Stimulated activated CD4-positive, alpha-beta T cell treated with anti-CD3 and anti-CD28 coated beads, Interleukin-12 subunit alpha, Interleukin-12 subunit beta, amount 100 ng/mL, for 24 hours (primary cell): Measurements from ENCODE around the gene PLEKHA1.

Source experiments
- DNase-seq, 2 experiments: peaks; one replicate each; pipeline ENCODE4 v3.0.0-alpha.2; 2020; ENCODE audit warnings: low read depth in 2 of 2

PLEKHA1 gene

DNA sequence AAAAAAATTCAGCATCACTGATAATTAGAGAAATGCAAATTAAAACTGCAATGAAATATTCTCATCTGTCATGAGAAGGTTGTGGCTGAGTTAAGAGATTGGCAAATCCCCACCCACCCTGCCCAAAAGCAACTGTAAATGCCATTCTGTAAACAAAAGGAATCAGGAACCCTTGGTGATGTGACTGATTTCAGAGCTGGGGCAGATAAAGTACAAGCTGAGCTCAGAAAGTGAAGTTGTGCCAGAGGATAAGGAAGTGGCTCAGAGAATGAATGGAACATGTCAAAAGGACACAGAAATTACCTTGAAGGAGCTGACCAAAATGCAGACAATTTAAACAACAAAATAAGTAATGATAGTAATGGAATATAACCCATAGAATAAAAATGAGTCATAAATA lies 47.2 kb downstream of the PLEKHA1 start:
- no peak for DNase-seq

DNA sequence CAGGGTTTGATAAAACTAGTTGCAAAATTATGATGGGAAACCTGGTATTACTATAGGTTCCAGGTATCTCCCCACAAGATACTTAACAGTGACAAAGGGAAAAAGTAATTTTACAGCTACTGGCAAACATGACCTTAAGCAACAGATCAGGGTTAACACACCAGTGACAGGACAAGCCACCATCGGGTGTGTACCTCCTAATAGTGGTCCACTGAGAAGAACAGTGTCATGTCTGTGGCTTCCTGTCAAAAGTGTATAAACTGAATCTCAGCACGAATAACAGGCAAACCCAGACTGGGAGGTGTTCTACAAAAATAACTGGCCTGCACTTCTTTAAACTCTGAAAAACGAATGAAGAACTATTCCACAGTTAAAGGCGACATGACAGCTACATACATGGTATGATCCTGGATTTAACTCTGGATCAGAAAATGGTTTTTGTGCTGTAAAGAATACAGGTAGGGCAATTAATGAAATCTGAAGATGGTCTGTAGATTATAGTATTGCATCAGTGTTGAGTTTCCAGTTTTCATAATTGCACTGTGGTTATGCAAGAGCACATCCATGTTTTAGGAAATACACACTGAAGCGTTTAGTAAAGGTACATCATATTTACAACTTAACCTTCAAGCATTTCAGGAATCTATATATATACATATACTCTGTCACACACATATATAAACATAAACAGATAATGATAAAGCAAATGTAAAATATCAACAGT lies 47.9 kb downstream of the PLEKHA1 start:
- DNase-seq = no peak

DNA sequence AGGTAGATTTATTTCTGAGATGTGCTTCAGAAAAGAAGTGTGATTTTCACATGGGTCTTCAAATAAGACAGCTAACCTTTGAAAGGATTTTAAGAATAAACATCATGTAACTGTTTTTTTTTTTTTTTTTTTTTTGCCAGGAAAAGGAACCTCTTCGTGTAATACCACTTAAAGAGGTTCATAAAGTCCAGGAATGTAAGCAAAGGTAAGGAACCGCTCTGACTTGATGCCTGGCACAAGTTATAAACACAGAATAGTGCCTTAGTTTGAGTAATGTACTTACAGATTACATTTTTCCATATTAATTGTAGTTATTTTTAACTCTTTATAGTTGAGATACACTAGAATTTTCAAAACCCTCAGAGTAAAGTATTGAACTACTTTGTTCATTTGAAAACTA lies 49.6 kb downstream of the PLEKHA1 start:
- no peak for DNase-seq

DNA sequence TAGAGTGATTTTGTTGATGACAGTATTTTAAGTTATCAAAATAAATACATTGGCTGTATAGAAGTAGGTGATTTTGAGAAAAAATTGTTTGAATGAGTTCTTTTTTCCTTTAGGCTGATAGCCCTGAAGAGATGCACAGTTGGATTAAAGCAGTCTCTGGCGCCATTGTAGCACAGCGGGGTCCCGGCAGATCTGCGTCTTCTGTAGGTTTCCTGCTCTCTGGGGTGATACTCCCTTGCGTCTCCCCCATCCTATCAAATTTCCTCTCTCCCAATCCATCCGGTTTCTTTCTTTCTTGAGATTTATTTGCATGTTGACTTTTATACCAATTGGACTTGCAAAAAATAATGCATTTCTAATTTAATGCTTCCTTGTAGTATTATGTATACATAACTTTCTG lies 52.3 kb downstream of the PLEKHA1 start:
- DNase-seq = no peak

DNA sequence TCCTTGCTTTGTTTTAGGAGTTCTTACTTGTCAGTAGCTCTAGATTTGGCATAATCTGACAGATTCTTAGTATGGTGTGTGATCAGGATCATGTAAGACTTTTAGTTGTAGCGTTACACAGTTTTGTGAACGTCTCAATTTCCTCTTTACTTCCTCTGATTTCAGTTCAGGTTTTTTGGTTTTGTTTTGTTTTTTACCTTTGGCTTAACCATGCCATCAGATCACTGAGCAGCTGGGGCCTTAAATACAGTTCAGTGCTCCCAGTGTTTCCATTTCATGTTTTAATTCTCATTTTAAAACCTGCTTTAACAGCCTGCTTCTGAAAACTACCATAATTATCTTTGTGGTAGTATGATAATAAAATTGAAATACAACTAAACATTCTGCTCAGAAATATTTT lies 52.8 kb downstream of the PLEKHA1 start:
- DNase-seq = no peak

DNA sequence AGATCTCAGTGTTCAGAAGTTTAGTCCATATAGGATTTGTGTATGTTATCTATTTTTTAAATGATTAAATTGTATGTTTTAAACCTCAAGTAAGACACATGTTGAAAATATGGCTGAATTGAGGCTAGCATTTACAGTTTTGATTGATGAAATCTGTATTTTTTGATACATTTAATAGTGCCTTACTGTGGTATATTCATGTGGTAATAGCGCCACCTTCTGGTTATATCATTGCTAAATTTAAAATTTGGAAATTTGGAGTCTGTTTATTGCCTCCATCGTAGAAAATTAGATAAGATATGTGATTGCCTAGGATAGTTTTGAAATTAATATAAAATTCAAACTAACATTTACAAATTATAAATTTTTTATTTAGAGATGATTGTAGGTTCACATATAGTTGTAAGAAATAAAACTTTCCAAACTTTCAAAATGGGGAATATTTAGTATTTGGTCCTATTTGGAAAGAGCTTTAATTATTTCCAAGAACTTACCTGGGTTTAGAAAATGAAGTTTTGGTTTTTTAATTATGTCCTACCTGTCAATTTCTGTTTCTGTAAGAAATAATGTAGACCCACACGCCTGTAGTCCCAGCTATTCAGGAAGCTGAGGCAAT lies 60.8 kb downstream of the PLEKHA1 start:
- no peak for DNase-seq

DNA sequence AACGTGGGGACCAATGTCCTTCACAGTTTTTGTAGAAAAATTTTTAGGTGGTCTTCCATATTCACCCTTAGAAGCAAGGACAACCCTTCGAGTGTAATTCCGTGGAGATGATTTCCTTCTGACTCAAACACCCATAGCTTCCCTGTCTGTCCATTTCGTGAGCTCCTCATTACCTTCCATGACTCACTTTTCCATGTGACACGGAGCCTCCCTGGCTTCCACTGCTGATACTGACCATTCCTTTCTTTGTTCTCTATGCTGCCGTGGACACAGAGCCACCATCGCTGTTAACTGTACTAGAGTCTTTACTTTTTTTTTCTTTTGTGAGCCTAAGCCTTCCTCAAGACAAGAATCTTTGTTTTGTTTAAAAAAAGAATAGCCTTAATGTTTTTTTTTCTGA lies 67.5 kb downstream of the PLEKHA1 start:
- no peak for DNase-seq

DNA sequence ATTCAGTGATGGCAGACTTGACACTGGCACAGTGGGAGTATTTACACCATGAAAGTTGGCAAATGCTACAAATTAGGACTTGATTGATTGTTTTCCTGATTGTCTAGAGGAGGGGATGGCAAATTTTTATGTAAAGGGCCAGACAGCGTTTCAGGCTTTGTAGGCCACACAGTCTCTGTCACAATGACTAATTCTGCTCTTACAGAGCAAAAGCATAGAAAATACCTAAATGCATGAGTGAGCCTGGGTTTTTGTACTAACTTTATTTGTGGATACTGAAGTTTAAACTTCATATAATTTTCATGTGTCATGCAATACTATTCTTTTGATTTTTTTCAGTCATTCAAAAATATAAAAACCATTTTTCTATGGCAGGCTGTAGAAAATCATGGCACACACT lies 71.0 kb downstream of the PLEKHA1 start:
- no peak for DNase-seq

DNA sequence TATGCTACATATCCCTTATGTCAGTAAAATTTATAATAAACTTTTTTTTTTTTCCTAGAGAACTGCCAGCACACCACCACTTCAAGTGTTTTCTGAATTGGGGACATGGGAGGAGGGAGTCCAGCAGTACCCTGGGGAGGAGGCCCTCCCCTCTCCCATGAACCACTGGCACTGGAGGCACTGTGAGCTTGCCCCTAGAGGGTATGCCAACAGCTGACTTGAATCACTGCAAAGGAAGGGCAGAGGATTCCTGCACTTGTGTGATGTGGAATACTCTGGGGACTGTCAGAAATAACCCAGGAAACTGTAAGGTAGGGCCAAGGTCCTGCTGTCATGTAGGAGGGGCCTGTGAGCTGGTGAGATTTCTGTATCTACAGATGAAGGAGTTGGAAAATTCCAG lies 71.4 kb downstream of the PLEKHA1 start:
- DNase-seq = no peak

DNA sequence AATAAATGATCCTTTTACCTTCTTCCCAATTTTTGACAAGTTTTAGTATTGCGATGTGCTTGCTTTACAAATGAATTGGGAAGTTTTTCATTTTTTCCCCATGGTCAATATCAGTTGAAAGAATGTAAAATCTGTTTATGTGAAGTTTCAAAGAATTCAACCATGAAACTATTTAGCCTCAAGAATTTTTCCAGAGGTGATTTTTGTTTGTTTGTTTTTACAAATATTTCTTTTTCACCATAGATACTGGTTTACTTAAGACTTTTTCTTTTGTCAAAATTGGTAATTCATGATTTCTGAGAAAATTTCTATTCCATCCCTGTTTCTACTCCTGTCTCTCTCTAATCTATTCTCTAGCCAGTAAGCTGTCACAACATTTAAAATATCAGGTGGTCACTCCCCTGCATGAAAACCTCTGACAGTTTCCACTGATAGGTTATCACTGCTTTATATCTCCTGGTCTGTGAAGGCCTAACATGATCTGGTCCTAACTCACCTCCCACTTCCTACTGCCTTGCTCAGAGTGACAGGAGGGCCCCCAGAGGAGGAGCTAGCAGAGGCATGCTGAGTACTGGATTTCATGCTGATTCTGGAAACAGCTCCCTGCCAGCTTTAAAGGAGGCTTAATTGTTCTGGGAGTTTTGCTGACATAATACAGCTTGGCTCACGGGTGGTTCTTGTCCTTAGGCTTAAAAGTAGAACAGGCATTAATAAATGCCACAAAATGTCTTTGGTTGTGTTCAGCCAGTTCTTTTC lies 72.3 kb downstream of the PLEKHA1 start:
- no peak for DNase-seq

DNA sequence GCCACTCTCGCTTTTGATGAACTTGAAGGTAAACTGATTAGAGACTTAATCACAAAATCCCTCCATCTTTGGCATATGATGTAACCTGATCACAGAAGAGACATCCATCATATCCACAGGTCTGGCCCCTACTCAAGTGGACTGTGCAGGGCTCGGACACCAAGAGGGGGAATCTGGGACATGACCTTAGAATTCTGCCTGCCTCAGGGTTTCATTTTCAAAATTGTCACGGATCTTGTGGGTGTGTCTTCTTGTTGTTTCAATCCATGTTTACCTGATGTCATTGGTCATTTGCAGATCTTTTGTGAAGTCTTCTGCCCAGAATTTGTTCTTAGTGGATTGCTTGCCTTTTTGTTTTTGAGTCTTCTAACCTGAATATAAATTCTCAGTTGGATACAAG lies 74.1 kb downstream of the PLEKHA1 start:
- DNase-seq = no peak

DNA sequence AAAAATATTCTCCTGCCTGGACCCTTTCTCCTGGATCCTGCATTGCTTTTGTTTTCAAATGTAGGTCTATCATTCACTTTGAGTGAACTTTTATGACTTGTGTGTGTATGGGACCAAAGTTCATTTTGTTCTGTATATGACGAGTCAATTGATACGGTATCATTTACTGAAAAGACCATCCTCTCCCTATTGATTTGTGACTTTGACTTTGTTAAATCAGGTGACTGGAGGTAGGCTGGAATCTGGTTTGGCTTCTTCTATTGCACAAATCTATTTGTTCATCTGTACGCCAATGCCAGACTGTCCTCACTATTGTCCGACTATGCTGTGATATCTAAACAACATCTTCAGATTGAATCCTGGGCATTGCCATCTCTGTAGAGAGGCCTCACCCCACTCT lies 74.6 kb downstream of the PLEKHA1 start:
- no peak for DNase-seq

DNA sequence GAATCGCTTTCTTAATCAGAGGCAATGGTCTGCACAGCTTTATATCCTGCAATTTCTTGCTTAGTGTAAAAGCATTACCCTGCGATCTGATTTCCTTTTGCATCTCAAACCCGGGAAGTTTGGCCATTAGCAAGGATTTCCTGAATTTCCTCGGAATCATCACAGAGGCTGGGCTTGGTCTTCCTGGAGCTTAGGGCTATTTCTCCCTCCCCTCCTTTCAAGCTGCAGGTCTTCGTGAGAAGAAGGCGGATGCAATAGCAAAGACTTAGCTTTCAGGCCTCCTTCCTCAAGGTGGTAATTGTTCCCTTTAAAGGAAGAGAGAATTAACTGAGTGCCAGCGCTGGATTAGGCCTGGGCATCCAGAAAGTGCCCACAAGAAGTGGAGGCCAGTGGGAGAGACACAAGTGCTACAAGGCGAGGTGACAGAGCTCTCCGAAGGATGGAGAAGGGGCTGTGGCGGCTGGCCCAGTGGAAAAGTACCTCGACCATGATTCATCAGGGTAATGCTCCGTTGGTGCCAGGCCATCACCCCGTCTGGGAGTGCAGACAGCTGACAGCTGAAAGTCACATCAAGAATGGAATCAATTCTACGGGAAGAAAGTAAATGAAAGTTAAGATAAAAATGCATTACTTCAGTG lies 76.0 kb downstream of the PLEKHA1 start:
- DNase-seq = no peak

DNA sequence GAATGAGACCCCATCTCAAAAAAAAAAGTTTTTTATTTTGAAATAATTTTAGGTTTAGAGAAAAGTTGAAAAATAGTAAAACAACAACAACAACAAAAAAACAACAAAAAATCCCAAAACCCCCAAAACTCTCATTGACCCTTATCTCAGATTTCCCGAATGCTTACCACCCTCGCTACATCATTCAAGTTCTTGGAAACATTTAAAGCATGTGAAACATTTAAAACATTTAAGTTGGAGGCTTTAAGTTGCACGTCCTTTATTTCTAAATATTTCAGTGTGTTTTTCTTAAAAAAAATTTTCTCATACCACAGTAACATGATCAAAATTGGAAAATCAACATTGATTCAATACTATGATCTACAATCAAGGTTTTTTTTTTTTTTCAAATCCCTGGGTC lies 79.6 kb downstream of the PLEKHA1 start:
- no peak for DNase-seq

DNA sequence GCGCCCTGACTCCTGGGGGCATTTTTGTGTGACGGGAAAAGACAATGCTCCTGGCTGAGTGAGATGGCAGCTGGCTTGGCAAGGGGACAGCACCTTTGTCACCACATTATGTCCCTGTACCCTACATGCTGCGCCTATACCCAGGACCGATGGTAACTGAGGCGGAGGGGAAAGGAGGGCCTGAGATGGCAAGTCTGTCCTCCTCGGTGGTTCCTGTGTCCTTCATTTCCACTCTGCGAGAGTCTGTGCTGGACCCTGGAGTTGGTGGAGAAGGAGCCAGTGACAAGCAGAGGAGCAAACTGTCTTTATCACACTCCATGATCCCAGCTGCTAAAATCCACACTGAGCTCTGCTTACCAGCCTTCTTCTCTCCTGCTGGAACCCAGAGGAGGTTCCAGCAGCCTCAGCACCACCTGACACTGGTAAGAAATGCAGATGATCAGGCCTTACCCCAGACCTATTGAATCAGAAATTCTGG lies 80.1 kb downstream of the PLEKHA1 start, which contains the start of gene ARMS2:
Gene ARMS2 (plus strand): TSS at position 51 of the 478 bp plus-strand sequence. CDS start 75 bp downstream, at position 126.
- DNase-seq = no peak

DNA sequence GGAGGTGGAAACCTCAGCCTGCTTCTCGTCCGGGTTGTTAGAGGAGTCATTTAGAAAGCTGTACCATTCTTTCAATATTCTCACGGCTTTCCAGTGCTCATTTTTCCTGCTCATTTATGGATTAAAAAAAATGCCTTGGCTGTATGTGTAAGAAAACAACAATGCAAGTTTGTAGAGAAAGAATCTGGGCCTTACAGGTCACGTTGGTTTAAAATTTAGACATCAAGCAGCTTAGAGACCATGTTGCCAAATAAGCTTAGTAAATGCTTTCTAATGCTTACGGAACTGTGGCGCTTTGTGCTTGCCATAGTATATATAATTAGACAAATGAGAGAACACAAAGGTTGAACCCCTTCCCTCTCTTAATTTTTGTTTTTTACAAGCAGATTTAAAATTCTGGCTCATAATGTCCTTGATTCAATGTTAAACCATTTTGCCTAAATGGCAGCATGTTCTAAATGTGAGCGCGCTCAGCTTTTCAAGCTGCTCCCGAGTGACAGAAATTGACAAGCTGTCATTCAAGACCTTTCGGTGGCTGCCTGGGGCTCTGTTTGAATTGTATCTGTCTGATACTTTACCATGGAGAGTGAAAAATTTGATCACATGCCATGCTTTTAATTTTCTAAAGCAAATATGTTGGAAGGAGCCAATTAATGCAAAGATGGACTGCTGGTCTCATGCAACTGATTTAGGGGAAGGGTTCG lies 81.0 kb downstream of the PLEKHA1 start:
- DNase-seq = no peak

DNA sequence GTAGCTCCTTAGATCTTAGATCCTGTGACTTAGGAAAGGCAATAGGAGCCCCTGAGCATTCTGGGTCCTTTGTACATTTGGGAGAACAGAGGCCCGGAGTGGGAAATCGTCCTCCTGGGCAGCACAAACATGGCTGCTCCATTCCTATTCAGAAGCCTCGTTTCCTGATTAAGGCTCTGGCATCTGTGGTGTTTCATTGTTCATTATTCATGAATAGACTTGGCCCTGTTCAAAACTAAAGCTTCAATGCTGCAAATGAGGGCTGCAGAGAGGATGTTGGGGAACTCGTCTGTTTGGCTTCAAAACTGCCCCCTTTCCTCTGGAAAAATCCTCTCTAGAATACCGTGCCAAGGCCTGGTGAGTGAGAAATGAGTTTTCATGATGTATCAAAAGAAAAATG lies 83.4 kb downstream of the PLEKHA1 start:
- DNase-seq = no peak

DNA sequence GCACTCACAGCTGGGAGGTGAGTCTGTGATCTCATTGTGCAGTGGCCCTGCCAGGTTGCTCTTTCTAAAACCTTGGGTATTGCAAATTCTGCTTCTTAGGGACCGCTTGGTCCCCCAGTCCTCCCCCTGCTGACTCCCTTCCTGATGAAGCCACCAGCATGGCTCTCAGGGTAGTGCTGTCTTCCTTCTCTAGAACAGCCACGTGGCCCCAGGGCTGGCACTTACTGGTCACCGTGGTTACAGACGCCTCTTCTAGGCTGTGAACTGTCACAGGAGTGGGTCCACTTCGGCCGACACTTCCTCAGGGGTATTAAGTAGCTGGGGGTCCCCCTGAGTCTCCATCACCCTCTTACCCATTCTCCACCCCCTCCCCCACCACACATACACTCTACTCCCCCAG lies 84.2 kb downstream of the PLEKHA1 start:
- no peak for DNase-seq

DNA sequence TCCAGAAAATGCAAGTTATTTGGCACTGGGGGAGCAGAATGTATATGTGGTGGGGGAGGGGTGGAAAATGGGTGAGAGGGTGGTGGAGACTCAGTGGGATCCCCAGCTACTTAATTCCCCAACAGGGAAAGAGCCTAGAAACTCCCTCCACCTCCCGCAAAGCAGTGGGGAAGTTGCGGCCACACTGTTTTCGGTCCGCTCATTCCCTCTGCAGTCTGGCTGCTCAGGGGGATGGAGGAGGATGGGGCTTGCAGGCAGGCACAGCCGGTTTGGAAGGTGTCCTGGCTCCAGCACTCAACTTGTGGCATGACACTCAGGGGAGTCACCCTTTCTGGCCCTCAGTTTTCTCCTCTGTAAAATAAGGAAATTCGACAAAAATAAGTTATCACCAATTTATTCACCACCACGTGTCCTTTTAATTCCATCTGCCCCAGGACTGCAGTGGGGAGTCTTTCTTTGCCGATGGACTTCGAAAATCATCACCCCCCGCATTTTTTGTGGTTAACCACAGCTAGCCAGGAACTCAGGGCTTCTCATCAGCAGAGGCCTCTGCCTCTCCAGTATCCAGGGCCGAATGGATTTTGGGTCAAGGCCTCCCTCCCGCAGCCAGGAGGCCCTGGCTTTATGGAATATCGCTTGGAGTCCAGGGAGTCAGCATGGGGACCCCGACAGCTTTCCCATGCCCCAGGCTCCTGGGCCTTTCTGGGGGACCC lies 85.2 kb downstream of the PLEKHA1 start:
- no peak for DNase-seq

DNA sequence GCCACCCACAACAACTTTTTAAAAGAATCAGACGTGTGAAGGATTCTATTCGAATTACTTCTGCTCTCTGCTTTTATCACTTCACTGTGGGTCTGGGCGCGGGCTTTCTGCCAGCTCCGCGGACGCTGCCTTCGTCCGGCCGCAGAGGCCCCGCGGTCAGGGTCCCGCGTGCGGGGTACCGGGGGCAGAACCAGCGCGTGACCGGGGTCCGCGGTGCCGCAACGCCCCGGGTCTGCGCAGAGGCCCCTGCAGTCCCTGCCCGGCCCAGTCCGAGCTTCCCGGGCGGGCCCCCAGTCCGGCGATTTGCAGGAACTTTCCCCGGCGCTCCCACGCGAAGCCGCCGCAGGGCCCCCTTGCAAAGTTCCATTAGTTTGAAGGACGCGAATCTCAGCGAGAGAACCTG lies 86.4 kb downstream of the PLEKHA1 start:
- DNase-seq = no peak

DNA sequence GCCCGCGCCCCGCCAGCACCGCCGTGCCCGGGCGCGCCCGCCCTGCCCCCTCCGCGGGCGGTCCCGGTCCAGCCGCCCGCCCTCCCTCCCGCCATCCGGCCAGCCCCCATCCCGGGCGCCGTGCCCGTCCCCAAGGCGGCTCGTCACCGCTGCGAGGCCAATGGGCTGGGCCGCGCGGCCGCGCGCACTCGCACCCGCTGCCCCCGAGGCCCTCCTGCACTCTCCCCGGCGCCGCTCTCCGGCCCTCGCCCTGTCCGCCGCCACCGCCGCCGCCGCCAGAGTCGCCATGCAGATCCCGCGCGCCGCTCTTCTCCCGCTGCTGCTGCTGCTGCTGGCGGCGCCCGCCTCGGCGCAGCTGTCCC lies 86.8 kb downstream of the PLEKHA1 start, which contains the start of gene HTRA1:
Gene HTRA1 (plus strand): TSS at position 187 of the 362 bp plus-strand sequence. CDS start 100 bp downstream, at position 287.
- DNase-seq = no peak
